Raji (cell line): ENCODE data around the gene RETREG2.

ENCODE experiments used
- POLR2A ChIP-seq: IDR thresholded peaks from 2 replicates; pipeline ENCODE4 v1.6.1; 2011; ENCODE audit warnings: low read depth, low read length, control low read depth; ENCODE audit not compliant: insufficient read depth

RETREG2 gene

DNA sequence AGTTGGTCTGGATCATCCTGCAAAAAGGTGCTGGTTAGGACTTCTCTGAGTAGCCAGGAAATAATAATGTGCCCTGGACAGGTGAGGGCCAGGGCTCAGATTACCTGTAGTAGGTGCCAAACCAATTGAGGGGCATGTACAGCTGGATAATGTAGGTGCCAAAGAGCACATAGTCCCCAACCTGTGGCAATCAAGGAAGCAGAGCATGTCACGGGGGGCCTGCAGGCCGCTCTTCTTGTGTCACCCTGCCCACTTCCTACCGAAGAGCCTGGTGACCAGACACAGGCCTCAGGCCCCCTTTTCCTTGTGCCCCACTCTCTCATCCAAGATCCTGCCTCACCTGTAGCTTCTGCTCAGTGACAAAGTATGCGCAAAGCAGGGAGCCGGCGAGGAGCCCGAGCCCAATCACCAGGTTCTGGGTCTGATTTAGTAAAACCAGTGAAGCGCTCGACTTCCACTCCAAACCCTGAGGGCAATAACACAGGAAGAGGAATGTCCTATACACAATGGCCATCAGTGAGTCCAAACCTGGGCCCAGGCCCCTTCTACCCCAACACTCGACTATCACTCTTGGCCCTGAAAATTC, 35.5 kb downstream of the RETREG2 start:
- no peak for TF ChIP-seq POLR2A

DNA sequence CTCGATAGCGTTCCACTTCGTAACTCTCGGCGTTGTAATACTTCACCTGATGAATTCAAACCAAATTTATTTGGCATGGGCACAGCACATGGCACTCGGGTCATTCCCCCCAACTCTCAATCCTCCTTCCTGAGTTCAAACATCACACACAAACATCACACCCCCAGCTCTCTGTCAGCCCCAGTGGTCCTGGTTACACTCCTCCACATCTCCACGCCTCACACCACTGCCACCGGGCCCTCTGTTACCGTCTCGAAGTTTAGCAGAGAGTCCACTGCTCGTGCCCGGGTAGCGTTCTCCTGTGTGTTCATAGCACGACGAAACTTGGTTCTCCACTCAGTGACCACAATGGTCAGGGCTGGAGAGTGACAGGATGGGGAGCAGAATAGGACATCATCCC, 36.1 kb downstream of the RETREG2 start:
- TF ChIP-seq POLR2A: no peak

DNA sequence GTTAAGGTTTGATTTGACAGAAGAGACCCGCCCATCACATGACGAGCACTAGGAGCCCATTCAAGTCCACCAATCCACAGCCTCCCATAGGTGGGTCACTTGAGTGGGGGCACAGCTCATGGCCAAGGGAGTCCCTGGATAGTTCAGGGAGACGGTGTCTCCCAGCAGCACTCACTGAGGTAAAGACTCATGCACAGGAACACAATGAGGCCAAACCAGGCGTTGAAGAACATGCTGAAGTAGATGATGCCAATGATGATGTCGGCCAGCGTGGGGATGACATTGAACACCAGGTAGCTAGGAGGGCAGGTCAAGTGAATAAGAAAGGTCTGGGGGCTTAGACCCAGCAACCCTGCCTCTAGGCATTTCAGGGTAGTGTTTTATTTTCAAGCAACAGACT, 36.7 kb downstream of the RETREG2 start:
- TF ChIP-seq POLR2A: no peak

DNA sequence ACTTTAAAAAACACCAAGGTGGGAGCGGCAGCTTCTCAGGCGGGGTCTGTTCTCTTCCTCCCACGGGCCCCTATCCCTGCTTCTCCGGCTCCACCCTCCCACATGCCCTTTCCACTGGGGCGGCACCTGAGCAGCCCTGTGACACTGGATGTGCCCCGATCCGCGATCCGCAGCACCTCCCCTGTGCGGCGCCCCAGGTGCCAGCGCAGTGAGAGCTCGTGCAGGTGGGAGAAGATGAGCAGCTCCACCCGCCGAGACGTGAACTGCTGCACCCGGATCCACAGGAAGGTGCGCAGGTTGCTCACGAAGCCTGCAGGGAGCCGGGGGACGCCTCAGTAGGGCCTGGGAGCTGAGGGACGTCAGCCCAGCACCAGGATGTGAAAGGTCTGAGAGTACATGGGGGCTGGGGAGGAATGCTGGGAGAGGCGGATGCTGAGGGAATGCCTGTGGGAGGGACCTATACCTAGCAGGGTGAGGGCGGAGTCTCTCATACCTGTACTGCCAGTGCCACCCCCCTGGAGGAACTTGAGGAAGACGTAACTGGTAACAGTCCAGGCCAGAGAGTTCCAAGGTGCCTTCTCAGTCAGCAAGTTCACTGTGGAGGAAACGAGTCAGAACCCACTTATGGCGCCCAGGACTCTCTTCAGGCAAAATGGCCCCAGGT, 37.9 kb downstream of the RETREG2 start:
- no peak for TF ChIP-seq POLR2A

DNA sequence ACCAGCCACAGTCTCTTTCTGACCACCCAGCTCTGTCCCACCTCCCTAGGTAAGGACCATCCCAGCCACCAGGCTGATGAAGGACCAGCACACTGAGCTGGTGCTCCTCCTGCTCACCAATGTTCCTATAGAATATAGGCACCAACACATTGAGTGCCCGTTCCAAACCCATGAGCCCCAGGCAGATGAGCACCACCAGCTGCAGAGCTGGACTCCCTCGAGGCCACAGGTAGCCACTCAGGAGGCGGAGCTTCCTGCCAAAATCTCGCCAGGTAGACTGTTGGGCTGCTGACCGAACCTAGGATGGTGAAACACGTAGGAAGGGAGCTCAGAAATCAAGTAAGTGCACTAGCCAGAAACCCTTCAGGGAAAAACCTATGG, 38.5 kb downstream of the RETREG2 start:
- no peak for TF ChIP-seq POLR2A

DNA sequence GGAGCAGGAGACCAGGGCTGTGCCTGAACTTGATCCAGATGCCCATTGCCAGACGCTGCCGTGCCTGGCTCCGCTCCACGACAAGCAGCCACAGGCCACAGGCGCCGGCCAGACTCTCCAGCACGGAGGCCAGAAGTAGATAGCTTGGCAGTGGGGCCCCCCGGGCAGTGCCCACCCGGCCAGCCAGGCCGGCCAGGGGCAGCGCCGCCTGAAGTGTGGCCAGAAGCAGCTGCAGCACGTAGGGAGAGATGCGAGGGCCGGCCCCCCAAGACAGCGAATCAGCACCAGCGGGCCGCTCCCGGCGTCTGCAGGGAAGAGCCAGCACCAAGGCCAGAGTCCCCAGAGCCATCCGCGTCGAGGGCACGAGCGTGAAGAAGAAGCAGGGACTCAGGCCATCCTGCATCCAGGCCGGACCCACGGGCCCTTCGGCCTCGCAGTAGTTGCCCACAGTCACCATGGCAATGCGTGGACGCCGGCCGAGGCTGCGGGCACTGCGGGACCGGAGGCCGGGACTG, 40.2 kb downstream of the RETREG2 start:
- no peak for TF ChIP-seq POLR2A

DNA sequence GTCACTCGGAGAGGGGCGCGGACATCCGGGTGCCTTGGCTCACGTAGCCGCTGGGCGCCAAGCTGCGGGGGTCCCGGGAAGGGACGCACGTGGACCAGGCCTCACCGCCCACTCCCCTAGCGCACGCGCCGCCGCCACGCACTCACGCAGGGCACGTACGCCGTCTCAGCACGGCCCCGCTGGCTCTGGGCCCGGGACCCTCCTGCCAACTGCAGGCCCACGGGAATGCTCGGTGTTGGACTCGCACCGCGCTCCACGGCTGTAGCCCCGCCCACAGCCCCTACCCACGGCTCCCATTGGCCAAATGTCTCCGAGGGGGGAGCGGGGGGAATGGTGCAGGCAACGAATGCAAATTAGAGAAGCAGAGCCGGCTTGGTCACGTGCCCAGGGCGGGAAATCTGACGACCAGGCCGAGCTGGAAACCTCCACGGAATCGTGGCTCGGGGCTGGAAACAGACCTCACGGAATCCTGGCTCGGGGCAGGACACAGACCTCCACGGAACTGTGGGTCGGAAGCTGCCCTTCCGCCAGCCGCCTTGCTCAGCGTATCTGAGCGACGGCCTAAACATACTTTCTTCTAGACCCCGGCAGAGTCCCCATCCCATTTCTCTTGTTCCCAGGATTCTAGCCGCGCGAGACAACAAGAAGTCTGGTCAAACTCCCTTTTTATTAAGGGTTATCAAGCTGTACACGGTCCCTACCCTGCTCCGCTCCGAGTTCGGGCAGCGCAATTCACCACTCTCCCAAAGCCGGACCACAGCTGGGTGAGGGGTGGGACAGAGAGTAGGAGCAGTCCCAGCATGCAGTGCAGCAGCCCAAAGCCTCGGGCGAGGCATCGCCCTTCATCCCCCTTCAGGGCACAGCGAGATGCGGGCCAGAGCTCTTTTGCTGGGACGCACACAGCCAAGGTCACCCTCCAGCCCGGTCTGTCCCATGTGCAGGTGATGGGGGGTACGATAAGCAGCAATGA, 40.9 kb downstream of the RETREG2 start, which contains the start of gene ABCB6:
ABCB6 (minus strand) TSS at position 227 of the 970 bp plus-strand sequence. CDS start 285 bp downstream, outside the sequence.
- no peak for TF ChIP-seq POLR2A

DNA sequence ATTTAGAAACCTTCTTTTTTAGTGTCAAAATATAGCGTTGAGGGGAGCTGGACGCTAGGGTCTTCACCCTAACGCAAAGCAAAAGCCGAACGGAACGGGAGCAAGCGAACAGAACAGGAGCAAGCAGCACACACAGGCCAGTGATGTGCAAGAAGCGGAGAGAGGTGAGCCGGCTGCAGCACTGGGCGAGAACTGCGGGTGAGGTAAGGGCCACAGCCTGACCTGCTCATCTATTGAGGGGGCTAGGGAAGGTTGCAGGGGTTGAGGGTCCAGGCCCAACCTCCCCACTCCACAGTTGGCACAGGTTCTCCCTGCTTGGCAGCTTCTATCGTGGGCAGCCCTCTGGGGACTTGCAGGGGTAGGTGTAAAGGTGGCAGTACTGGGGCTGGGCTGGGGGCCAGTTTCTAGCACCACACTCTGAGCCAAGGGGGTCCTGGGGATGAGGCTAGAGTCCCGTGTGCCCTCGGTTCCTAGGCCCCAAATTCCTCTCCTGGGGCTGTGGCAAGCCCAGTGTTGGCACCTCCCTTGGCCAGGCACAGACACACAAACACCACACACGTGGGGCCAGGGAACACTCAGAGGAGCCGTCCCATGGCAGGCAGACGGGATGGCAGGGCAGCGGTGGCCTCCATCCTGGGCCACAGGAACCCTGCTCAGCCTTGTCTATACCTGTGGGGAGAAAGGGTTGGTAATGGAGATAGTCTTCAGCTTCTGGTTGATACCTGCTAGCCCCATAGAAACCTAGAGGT, 41.9 kb downstream of the RETREG2 start:
- no peak for TF ChIP-seq POLR2A

DNA sequence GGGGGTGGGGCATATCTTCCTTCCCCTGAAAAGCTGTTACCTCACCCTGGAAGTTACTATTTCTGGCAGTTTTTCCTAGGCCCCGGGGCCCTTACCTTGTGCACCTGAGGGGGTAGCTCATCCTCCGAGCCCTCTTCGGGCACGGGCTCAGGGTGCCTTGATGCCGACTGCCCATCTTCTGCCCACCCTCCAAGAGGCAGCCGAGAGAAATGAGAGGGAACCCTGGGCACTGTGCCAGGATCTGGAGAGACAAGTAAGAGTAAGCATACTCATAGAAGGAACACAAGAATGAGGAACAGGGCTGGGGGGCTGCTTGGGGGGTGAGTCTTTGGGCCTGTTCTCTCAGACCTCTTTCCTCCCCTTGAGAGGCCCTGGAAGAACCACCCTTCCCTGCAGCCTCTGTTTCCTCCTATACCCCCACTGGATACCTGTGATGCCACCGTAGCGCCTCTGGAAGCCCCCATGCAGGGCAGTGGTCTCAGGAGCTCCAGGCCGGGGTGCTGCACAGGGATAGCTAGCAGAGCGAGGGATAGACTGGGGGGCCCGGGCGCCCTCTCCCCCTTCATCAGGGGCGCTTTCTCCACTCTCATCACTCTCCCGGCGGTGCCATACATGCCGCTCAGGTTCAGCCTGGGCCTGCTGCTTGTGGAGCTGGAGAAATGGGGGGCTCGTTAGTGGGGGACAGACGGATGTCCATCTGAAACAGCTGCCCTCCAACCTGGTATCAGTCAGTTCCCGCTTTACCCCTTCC, 42.8 kb downstream of the RETREG2 start:
- no peak for TF ChIP-seq POLR2A

DNA sequence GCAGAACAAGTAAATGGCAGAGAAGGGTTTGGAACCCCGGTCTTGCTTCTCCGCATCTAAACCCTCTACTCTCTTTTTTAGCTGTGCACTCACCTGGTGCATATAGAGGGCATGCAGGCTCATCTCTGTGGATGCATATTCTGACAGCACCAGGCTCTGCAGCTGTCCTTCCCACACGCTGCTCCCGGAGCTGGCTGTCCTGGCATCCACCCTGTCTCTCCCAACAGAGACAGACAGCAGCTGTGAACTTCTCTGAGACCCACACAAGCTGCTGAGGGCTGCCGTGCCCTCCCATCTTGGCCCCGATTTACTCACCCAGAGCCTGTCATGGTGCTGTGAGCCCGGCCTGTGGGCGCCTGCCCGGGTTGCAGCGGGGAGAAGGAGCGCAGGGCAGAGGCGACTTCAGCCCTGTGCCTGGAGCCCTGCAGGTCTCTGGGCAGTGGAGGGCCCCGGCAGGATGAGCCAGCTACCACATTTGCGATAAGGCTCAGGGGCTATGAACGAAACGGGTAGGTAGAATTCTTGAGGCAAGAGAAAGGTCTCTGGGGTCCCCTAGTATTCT, 44.0 kb downstream of the RETREG2 start:
- no peak for TF ChIP-seq POLR2A

DNA sequence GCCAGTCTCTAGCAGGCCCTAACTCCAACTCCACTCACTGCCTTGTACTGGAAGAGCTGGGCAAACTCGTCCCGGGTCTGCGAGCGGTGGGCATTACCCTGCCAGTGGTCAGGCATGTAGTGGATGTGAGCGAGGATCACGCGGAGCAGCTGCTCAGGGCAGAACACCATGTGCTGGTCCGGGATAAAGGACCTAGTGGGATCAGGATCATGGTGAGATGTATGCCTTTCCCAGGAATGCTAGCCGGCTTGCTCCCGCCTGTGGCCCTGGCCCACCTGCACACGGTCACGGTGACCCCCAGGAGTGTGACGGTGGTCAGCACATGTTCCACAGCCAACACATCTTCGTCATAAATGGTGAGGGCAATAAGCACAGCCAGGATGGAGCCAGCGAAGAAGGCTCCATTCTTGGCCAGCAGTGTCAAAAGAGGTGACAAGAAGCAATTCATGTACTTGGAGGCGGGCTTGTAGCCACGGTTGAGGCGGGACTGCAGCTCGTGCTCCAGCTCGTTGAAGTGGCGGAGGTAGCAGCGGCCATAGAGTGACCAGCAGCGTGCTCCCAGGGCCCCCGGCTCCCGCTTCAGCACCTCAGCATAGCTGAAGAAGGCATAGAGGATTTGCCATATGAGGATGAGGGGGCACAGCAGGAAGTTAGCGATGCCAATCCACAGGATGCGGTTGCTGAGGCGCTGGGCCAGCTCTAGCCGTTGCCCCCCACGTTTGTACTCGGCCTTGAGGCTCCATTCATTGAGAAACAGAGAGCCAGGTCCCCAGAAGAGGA, 45.9 kb downstream of the RETREG2 start:
- TF ChIP-seq POLR2A: no peak

DNA sequence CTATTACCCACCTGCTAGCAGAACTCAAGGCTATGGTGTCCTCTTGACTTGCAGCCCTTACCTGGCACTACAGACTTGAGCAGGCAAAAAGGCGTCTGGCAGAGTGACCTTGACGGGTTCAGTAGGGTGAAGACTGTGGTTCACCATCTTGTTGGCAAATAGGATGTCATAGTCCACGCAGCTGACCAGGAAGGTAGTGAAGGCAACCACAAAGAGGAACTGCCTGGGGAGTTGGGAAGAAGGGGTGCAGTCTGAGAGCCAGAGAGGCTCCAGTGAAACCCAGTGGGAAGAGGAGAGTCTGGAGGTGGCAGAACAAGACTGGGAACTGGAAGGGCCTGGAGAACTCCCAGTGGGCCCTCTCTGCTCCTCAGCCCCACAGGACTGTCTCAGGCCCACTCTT, 47.3 kb downstream of the RETREG2 start:
- TF ChIP-seq POLR2A: no peak
